Psoas muscle (tissue), 8 donors: ENCODE measurements around the gene SSTR3. TPM values are rescaled to one million over a fixed set of nuclear protein-coding genes. Genes with fewer than 3 reads are reported as not detected.

Experiments
- ATAC-seq, 4 donors: fragments of 200-7000 bp; cut with Tn5 transposase; one replicate each; pipeline ENCODE4 v1.9.1; 2020; ENCODE audit warnings: moderate library complexity in 3 of 4, mild to moderate bottlenecking in 2 of 4
- DNase-seq, 2 donors: peaks; one replicate each; pipeline ENCODE4 v3.0.0-alpha.2; 2020
- H3K27ac ChIP-seq: fragments of 200-600 bp; one replicate; pipeline ENCODE4 v1.8.0; 2022
- H3K27me3 ChIP-seq, 3 donors: fragments of 200-600 bp in 1 of 3; one replicate each; pipeline versions ENCODE4 v1.6.1 to v1.8.0; 2013 to 2022; ENCODE audit warnings: low read length in 2 of 3, mild to moderate bottlenecking in 2 of 3, moderate library complexity in 1 of 3; ENCODE audit not compliant: insufficient read depth in 3 of 3
- H3K36me3 ChIP-seq, 2 donors: fragments of 200-600 bp in 1 of 2; one replicate each; pipeline versions ENCODE4 v1.6.1 to v1.8.0; 2013 to 2022; ENCODE audit warnings: low read depth in 1 of 2, mild to moderate bottlenecking in 1 of 2, moderate library complexity in 1 of 2; ENCODE audit not compliant: insufficient read depth in 1 of 2
- H3K4me1 ChIP-seq: fragments of 200-600 bp; one replicate; pipeline ENCODE4 v1.8.0; 2022
- H3K4me3 ChIP-seq: fragments of 200-600 bp; one replicate; pipeline ENCODE4 v1.8.0; 2022; ENCODE audit warnings: mild to moderate bottlenecking
- H3K9me3 ChIP-seq: fragments of 200-600 bp; one replicate; pipeline ENCODE4 v1.8.0; 2022
- CTCF ChIP-seq: fragments of 200-600 bp; IDR thresholded peaks from one replicate; pipeline ENCODE4 v1.8.0; 2022; ENCODE audit warnings: antibody characterized with exemption
- WGBS, 3 donors: extraction: QIAGEN DNeasy Blood & Tissue Kit; methylation state at CpG; one replicate each; pipeline versions ENCODE4 v1.1.6 to v1.1.7; 2013; 5-methylcytosine and 5-hydroxymethylcytosine counted together
- intact Hi-C, 2 donors: fragments of 100-400 bp; cut with DNase I; formaldehyde crosslinking; loops; one replicate each; pipeline versions ENCODE4 v1.11.0 to v1.14.2; 2022
- polyA plus RNA-seq, 3 donors: library from polyadenylated mRNA; stranded (reverse); fragments of 200-250 nt; gene quantifications; one replicate each; pipeline ENCODE4 v1.2.3, GENCODE V29; 2013
- total RNA-seq, 4 donors: library from RNA; stranded (reverse); fragmentation: NEBNext Ultra II Directional in 2 of 4; extraction: Animal tissue kit (Norgen Biotek cat#: 25700) in 2 of 4; gene quantifications; one replicate each; pipeline versions ENCODE4 v1.2.1 to v1.2.4, GENCODE V29; 2021 to 2023
- donor health status: healthy with polysubstance abuse.
- donor health status: DM: no; HTN: no; CAD: no; lungs with moderate emphysema.
- donor health status: Bipolar disorder and iron deficiency.
- donor health status: healthy.
- donor health status: DM: yes; HTN: yes; CAD: no.
- donor health status: DM: no; HTN: no; CAD: no.
- donor health status: DM: no; HTN: no; CAD: no.
- donor health status: DM: yes; HTN: yes; CAD: no.

SSTR3 gene
- total and polyA plus RNA-seq, 7 donors: 0.01 TPM; not detected in 6

- Histone ChIP-seq H3K36me3 (no peaks in the 10 kb centered on the region), H3K27ac (no peak overlapping the region), H3K4me3 (no peak overlapping the region), H3K4me1 (no peaks in the 10 kb centered on the region), H3K9me3 (no peaks in the 10 kb centered on the region), H3K27me3 (peaks cover 0 to 7% (median 5%) of the 10 kb centered on the region in 3 donors)
- TF ChIP-seq CTCF: no peak
- DNase-seq (no peak), ATAC-seq (no peak)
- WGBS, 3 donors: 90 to 93% (median 90%) methylated on average over 8 of the region's 8 CpGs
- intact Hi-C loops: no loop called here
These were observed 56.3 kb downstream of the SSTR3 start for GRCh38 chr22:37155971-37156370.

GRCh38 chr22:37154925-37155712 is 57.2 kb downstream of the SSTR3 start:
- WGBS, 3 donors: 82 to 90% (median 87%) methylated on average over 7 of the region's 7 CpGs
- no peak for TF ChIP-seq CTCF
- DNase-seq (no peak), ATAC-seq (no peak)
- no peak overlapping the region for H3K4me3 ChIP-seq
- no peaks in the 10 kb centered on the region for H3K4me1 ChIP-seq
- no peak overlapping the region for H3K27ac ChIP-seq
- no peaks in the 10 kb centered on the region for H3K36me3 ChIP-seq
- peaks cover 0 to 7% (median 5%) of the 10 kb centered on the region in 3 donors for H3K27me3 ChIP-seq
- intact Hi-C loops: no loop called here
- H3K9me3 ChIP-seq: no peaks in the 10 kb centered on the region

Other genes with a start within 250 kb of the SSTR3 start
- gene TST, start 193.0 kb downstream of the SSTR3 start, total RNA-seq: 10 to 100 TPM; 18.4 to 46.9 (median 33.1) TPM
- 10 to 100 TPM; 18.6 to 35.6 (median 24.1) TPM for gene TST, start 193.0 kb downstream of the SSTR3 start, polyA plus RNA-seq
- gene MPST, start 192.7 kb downstream of the SSTR3 start, total RNA-seq: 10 to 100 TPM; 31.5 to 58.0 (median 41.7) TPM
- 10 to 100 TPM; 42.1 to 83.6 (median 67.2) TPM for gene MPST, start 192.7 kb downstream of the SSTR3 start, polyA plus RNA-seq
- gene KCTD17, start 160.7 kb downstream of the SSTR3 start, total RNA-seq: 1 to 10 TPM; 1.5 to 3.4 (median 2.4) TPM
- 1 to 10 TPM; 1.5 to 1.8 (median 1.7) TPM for gene KCTD17, start 160.7 kb downstream of the SSTR3 start, polyA plus RNA-seq
- gene TMPRSS6, start 102.8 kb downstream of the SSTR3 start, total RNA-seq: not detected
- gene TMPRSS6, start 102.8 kb downstream of the SSTR3 start, polyA plus RNA-seq: not detected
- gene IL2RB, start 62.6 kb downstream of the SSTR3 start, total RNA-seq: 1 to 10 TPM in 1 of 4 donors, under 1 TPM in 3; 0.54 to 1.5 (median 0.77) TPM
- under 1 TPM; 0.07 to 0.10 (median 0.10) TPM for gene IL2RB, start 62.6 kb downstream of the SSTR3 start, polyA plus RNA-seq
- 1 to 10 TPM in 3 of 4 donors, under 1 TPM in 1; 0.75 to 8.2 (median 1.0) TPM for gene C1QTNF6, start 24.2 kb downstream of the SSTR3 start, total RNA-seq
- 1 to 10 TPM in 2 of 3 donors, under 1 TPM in 1; 0.66 to 1.8 (median 1.1) TPM for gene C1QTNF6, start 24.2 kb downstream of the SSTR3 start, polyA plus RNA-seq
- 1 to 10 TPM; 2.3 to 5.0 (median 3.0) TPM for gene RAC2, start 31.8 kb upstream of the SSTR3 start, total RNA-seq
- gene RAC2, start 31.8 kb upstream of the SSTR3 start, polyA plus RNA-seq: 1 to 10 TPM in 2 of 3 donors, under 1 TPM in 1; 0.90 to 1.8 (median 1.5) TPM
- gene CYTH4, start 70.0 kb upstream of the SSTR3 start, total RNA-seq: 1 to 10 TPM; 3.0 to 8.5 (median 3.8) TPM
- under 1 TPM; 0.63 to 0.83 (median 0.76) TPM for gene CYTH4, start 70.0 kb upstream of the SSTR3 start, polyA plus RNA-seq
- not detected for gene ELFN2, start 215.0 kb upstream of the SSTR3 start, total RNA-seq
- under 1 TPM; 0.01 to 0.05 (median 0.01) TPM for gene ELFN2, start 215.0 kb upstream of the SSTR3 start, polyA plus RNA-seq